OCI-LY3 (cell line): ENCODE measurements around the gene SYTL5.

Experiments
- CTCF ChIP-seq: fragments of 200-600, 300-600 bp; sonication (generic); IDR thresholded peaks from 2 replicates; pipeline ENCODE4 v1.5.1; 2014; ENCODE audit warnings: antibody characterized with exemption, low read length, low read depth
- EZH2phosphoT487 ChIP-seq: fragments of 200-600 bp; shearing (Covaris generic); IDR thresholded peaks from 2 replicates; pipeline ENCODE4 v1.6.1; 2018; ENCODE audit warnings: antibody characterized with exemption, mixed run types, low read depth

- no peak for TF ChIP-seq CTCF
- no peak for TF ChIP-seq EZH2phosphoT487
These were observed 81.2 kb downstream of the SYTL5 start for GRCh38 chrX:38087594-38087993.
